Skeletal muscle satellite cell (primary cell): ENCODE data around the gene NBEA.
"Not testable (repeated sequence)": the region's sequence is repeated elsewhere in the genome, so short reads cannot be mapped to it uniquely, and the experiment has no call there.

Experiments
- H3K27me3 ChIP-seq: 2 replicates; pipeline ENCODE4 v1.7.0; 2013; ENCODE audit warnings: low read length; ENCODE audit not compliant: control insufficient read depth, insufficient read depth
- H3K36me3 ChIP-seq: 2 replicates; pipeline ENCODE4 v1.7.0; 2013; ENCODE audit warnings: mild to moderate bottlenecking, control low read depth, low read length; ENCODE audit not compliant: insufficient read depth
- H3K4me1 ChIP-seq: 2 replicates; pipeline ENCODE4 v1.7.0; 2013; ENCODE audit warnings: low read length; ENCODE audit not compliant: control insufficient read depth, insufficient read depth
- H3K4me2 ChIP-seq: 2 replicates; pipeline ENCODE4 v1.7.0; 2013; ENCODE audit warnings: mild to moderate bottlenecking, low read length
- H3K4me3 ChIP-seq: 2 replicates; pipeline ENCODE4 v1.7.0; 2013; ENCODE audit warnings: low read length
- H3K9ac ChIP-seq: 2 replicates; pipeline ENCODE4 v1.7.0; 2013; ENCODE audit warnings: mild to moderate bottlenecking, low read depth, low read length, moderate library complexity
- H3K9me3 ChIP-seq: replicated peaks from 2 replicates; pipeline ENCODE4 v1.7.0; 2013; ENCODE audit warnings: mild to moderate bottlenecking, control low read depth, low read length

Gene NBEA

GRCh38 chr13:35106771-35107170 lies 164.7 kb downstream of the NBEA start:
- not testable (repeated sequence) for H3K9ac ChIP-seq, H3K4me2 ChIP-seq, H3K4me3 ChIP-seq, H3K27me3 ChIP-seq, H3K36me3 ChIP-seq, H3K9me3 ChIP-seq, H3K4me1 ChIP-seq

GRCh38 chr13:35107535-35107934 lies 165.5 kb downstream of the NBEA start:
- Histone ChIP-seq H3K36me3 (no peaks in the 10 kb centered on the region), H3K9me3 (no peaks in the 10 kb centered on the region), H3K4me2 (no peak overlapping the region), H3K27me3 (no peaks in the 10 kb centered on the region), H3K4me3 (no peak overlapping the region), H3K9ac (no peak overlapping the region), H3K4me1 (no peaks in the 10 kb centered on the region)

GRCh38 chr13:35113612-35114011 lies 171.5 kb downstream of the NBEA start:
- H3K27me3 ChIP-seq, H3K4me3 ChIP-seq, H3K4me2 ChIP-seq, H3K9ac ChIP-seq, H3K9me3 ChIP-seq, H3K36me3 ChIP-seq, H3K4me1 ChIP-seq: not testable (repeated sequence)

- Histone ChIP-seq H3K27me3 (no peaks in the 10 kb centered on the region), H3K4me1 (no peaks in the 10 kb centered on the region)
These were observed 185.4 kb downstream of the NBEA start for GRCh38 chr13:35127466-35127865.

GRCh38 chr13:35129500-35129899 lies 187.4 kb downstream of the NBEA start:
- Histone ChIP-seq H3K27me3 (no peaks in the 10 kb centered on the region), H3K4me2 (no peak overlapping the region), H3K9me3 (no peaks in the 10 kb centered on the region), H3K9ac (no peak overlapping the region), H3K4me3 (no peak overlapping the region), H3K36me3 (no peaks in the 10 kb centered on the region), H3K4me1 (no peaks in the 10 kb centered on the region)

More at GRCh38 chr13:35127466-35127865, 185.4 kb downstream of the NBEA start:
- Histone ChIP-seq H3K9ac (no peak overlapping the region), H3K9me3 (no peaks in the 10 kb centered on the region), H3K4me2 (no peak overlapping the region), H3K36me3 (no peaks in the 10 kb centered on the region), H3K4me3 (no peak overlapping the region)

- no peak overlapping the region for H3K9ac ChIP-seq
- no peaks in the 10 kb centered on the region for H3K9me3 ChIP-seq
- H3K4me2 ChIP-seq = no peak overlapping the region
These were observed 189.4 kb downstream of the NBEA start for GRCh38 chr13:35131471-35131870.

GRCh38 chr13:35136585-35136984 lies 194.5 kb downstream of the NBEA start:
- Histone ChIP-seq H3K4me3 (no peak overlapping the region), H3K4me1 (no peaks in the 10 kb centered on the region), H3K9me3 (no peaks in the 10 kb centered on the region), H3K27me3 (no peaks in the 10 kb centered on the region), H3K4me2 (no peak overlapping the region), H3K36me3 (no peaks in the 10 kb centered on the region), H3K9ac (no peak overlapping the region)

More at GRCh38 chr13:35131471-35131870, 189.4 kb downstream of the NBEA start:
- Histone ChIP-seq H3K36me3 (no peaks in the 10 kb centered on the region), H3K4me3 (no peak overlapping the region), H3K27me3 (no peaks in the 10 kb centered on the region), H3K4me1 (no peaks in the 10 kb centered on the region)

- Histone ChIP-seq H3K4me1 (no peaks in the 10 kb centered on the region), H3K4me2 (no peak overlapping the region), H3K9me3 (no peaks in the 10 kb centered on the region), H3K36me3 (no peaks in the 10 kb centered on the region), H3K9ac (no peak overlapping the region), H3K27me3 (no peaks in the 10 kb centered on the region), H3K4me3 (no peak overlapping the region)
These were observed 197.5 kb downstream of the NBEA start for GRCh38 chr13:35139591-35139990.

- Histone ChIP-seq H3K4me3 (no peak overlapping the region), H3K9ac (no peak overlapping the region), H3K27me3 (no peaks in the 10 kb centered on the region), H3K4me2 (no peak overlapping the region), H3K36me3 (no peaks in the 10 kb centered on the region), H3K9me3 (no peaks in the 10 kb centered on the region), H3K4me1 (no peaks in the 10 kb centered on the region)
These were observed 198.3 kb downstream of the NBEA start for GRCh38 chr13:35140321-35140720.

GRCh38 chr13:35140831-35141230 lies 198.8 kb downstream of the NBEA start:
- no peaks in the 10 kb centered on the region for H3K27me3 ChIP-seq
- no peaks in the 10 kb centered on the region for H3K9me3 ChIP-seq
- H3K4me1 ChIP-seq = no peaks in the 10 kb centered on the region
- no peak overlapping the region for H3K4me3 ChIP-seq
- no peaks in the 10 kb centered on the region for H3K36me3 ChIP-seq
- H3K9ac ChIP-seq = no peak overlapping the region
- H3K4me2 ChIP-seq = no peak overlapping the region

- Histone ChIP-seq H3K9me3 (no peaks in the 10 kb centered on the region), H3K36me3 (no peaks in the 10 kb centered on the region), H3K27me3 (no peaks in the 10 kb centered on the region), H3K4me2 (no peak overlapping the region), H3K4me1 (no peaks in the 10 kb centered on the region), H3K9ac (no peak overlapping the region), H3K4me3 (no peak overlapping the region)
These were observed 201.1 kb downstream of the NBEA start for GRCh38 chr13:35143123-35143522.

GRCh38 chr13:35144166-35144890 lies 202.3 kb downstream of the NBEA start:
- no peak overlapping the region for H3K4me3 ChIP-seq
- H3K36me3 ChIP-seq = no peaks in the 10 kb centered on the region
- no peaks in the 10 kb centered on the region for H3K4me1 ChIP-seq
- no peak overlapping the region for H3K9ac ChIP-seq
- H3K9me3 ChIP-seq = no peaks in the 10 kb centered on the region
- no peak overlapping the region for H3K4me2 ChIP-seq
- no peaks in the 10 kb centered on the region for H3K27me3 ChIP-seq
